LNCaP clone FGC (cell line): ENCODE results near the gene PABPN1L.

Source experiments
- DNase-seq: peaks from one replicate; pipeline ENCODE4 v3.0.0-alpha.2; 2011; ENCODE audit warnings: low read depth
- H3K4me3 ChIP-seq: 2 replicates; pipeline ENCODE4 v1.5.1; 2011; ENCODE audit warnings: mild to moderate bottlenecking, low read depth, low read length, control low read depth
- TF ChIP-seq, protein P1 (sequence below): IDR thresholded peaks from 2 replicates; pipeline ENCODE4 v1.5.1; 2012; ENCODE audit warnings: mild to moderate bottlenecking; ENCODE audit not compliant: control insufficient read depth, insufficient read depth; ENCODE audit errors: extremely low read depth

Gene PABPN1L

DNA sequence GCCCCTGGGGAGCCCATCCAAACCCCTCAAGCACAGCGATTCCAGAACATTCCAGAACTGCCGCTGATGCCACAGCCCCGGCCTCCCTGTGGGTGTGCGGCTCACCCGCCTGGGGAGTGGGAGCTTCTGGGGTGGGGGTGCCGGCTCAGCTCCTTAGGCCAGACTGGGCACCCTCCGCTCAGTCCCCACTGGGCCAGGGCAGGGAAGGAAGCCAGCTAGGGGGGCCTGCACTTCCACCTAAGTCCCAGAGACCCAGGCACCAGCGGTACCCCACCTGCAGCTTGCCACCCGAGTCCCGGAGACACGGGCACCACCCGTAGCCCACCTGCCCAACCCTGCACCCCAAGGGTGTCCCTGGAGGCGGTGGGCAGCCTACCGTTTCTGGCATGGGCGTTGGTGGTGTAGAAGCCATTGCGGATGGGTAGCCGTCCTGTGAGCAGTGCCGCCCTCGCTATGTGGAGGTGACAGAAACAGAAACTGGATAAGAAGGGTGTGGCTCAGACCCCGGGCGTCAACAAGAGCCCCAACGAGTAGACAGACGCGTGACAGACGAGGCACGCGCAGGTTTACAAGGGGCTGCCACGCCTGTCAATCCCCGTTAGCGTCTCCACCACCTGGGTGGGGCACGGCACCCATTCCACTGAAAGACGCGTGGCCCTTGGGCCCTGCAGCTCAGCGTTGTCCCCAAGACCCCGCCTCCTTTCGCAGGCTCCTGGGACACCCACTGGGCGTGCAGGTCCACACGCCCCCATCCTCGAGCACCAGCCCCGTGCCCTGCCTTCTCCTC, 24.7 kb downstream of the PABPN1L start:
- DNase-seq = no peak
- no peak overlapping the region for H3K4me3 ChIP-seq
- TF ChIP-seq, protein P1, sequence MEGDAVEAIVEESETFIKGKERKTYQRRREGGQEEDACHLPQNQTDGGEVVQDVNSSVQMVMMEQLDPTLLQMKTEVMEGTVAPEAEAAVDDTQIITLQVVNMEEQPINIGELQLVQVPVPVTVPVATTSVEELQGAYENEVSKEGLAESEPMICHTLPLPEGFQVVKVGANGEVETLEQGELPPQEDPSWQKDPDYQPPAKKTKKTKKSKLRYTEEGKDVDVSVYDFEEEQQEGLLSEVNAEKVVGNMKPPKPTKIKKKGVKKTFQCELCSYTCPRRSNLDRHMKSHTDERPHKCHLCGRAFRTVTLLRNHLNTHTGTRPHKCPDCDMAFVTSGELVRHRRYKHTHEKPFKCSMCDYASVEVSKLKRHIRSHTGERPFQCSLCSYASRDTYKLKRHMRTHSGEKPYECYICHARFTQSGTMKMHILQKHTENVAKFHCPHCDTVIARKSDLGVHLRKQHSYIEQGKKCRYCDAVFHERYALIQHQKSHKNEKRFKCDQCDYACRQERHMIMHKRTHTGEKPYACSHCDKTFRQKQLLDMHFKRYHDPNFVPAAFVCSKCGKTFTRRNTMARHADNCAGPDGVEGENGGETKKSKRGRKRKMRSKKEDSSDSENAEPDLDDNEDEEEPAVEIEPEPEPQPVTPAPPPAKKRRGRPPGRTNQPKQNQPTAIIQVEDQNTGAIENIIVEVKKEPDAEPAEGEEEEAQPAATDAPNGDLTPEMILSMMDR = no peak

DNA sequence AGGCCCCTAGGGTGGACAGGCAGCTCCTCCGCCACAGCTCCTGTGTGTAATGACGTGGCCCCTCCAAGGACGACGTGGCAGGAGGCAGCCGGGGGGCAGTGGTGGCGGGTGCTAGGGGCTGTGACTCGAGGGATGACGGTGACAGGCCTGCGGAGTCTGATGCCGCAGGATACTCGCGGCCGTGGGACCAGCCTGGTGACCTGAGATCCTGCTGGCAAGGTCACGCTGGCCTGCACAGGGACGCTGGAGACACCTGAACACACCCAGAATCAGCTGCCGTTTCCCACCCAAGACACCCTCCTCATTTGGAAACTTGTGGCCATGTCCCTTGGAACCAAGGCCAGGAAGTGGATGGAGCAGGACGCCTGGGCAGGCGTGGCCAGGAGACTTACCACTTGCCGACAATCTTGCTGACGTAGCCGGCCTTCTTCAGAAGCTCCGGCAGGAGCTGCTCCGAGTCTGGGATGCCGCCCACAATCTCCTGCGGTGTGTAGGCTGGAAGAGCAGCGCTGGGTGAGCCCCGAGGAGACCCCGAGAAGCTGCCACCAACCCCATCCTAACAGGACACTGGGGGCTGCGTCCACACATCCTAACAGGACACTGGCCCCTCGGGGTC, 25.8 kb downstream of the PABPN1L start:
- TF ChIP-seq, protein P1 = no peak
- no peak for DNase-seq
- no peak overlapping the region for H3K4me3 ChIP-seq

DNA sequence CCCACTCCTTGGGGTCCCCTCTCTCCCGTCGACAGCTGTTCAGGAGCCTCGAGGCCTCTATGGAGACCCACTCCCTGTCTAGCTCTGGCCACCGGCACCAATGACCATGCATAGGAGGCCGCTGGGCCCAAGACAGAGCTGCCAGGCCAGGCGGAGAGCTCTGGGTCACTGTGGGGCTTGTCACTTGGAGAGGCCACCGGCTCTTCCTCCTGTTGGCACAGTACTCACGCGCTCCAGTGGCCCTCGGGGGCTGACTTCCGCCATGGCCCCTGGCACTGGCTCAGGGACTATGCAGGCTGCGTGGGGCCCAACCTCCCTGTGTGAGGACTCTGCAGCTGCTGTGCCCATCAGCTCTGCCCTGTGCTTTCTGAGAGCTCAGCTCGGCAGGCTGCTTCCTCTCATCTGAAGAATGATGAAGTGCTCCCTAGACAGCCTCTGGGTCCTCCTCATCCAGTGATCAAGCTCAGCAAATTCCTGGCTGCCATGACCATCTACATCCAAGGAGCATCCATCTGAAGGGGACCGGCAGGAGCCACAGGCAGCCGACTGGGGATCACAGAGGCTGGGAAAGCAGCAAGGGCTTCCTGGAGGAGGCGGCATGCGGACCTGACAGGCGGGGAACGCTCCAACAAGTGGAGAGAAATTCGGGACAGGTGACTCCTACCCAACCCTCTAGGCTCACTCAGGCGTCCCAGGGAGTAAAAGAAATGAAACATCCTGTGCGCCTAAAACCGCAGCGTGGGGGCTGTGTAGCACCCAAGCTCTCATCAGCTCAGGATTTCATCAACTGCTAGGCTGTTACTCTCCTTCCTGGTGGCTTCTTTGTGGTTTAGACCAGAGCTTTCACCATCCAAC, 26.5 kb downstream of the PABPN1L start:
- TF ChIP-seq, protein P1 = no peak
- no peak overlapping the region for H3K4me3 ChIP-seq
- DNase-seq = no peak

DNA sequence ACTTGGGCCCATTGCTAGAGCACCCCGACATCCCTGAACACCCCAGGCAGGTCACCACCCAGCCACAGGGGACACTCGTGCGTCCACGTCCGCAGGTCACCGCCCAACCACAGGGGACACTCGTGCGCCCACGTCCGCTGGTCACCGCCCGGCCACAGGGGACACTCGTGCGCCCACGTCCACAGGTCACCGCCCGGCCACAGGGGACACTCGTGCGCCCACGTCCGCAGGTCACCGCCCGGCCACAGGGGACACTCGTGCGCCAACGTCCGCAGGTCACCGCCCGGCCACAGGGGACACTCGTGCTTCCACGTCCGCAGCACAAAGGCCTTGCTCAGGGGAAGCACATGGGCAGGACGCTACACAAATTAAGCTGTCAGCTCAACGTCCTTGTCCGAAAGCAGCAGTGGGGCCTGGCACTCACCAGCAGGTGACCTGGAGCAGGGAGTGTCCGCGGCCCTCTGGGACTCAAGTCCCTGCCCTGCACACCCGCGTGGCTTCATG, 27.4 kb downstream of the PABPN1L start:
- H3K4me3 ChIP-seq = no peak overlapping the region
- DNase-seq = no peak
- TF ChIP-seq, protein P1 = peak; percentile 39

DNA sequence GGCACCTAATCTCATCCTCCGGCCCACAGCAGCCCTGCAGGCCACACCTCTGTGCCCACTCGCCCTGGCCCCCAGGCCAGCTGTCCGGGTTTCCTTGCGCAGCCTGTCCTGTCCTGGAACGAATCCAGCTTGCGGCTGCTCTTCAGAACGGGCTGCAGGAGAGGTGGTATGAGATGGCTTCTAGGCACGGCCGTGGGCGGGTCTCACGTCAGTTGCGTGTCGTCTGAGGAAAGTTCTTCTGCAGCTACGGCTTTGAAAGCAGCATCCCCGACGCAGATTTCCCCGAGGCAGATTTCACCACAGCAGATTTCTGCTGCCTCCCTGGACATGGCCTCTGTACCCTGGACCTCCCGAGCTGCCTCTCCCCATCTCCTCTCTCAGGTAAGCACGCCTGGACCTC, 27.9 kb downstream of the PABPN1L start:
- TF ChIP-seq, protein P1 = no peak
- no peak for DNase-seq
- H3K4me3 ChIP-seq = no peak overlapping the region

DNA sequence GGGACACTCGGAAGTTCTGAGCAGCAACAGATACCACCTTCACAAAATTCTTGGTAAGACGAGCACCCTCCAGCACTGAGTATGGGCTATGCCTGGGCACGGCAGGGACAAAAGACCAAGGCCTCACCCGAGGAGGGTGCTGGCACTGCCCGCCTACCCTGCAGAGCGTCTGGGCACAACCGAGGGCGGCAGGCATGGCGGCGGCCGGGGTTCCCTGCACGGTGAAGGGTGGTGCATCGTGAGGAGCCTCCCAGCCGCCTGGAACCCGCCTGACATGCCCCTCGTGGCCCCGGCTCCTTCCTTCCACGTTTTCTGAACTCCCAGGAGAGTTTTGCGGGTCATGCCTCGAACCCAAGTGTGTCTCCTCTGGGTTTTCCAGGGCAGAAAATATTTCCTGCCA, 28.7 kb downstream of the PABPN1L start:
- TF ChIP-seq, protein P1 = no peak
- DNase-seq = no peak
- H3K4me3 ChIP-seq = no peak overlapping the region
